Endothelial cell of umbilical vein (primary cell): ENCODE results near the gene JPH2. TPM values are rescaled to one million over a fixed set of nuclear protein-coding genes. Genes with fewer than 3 reads are reported as not detected.

Experiments
- BruUV-seq: library from RNA; stranded (reverse); fragments of 400-500 nt; replicated peaks from 2 replicates; lab custom pipeline; 2021; lab: Mats Ljungman, UMichigan
- CTCF ChIA-PET: fragments of 300-600, 350-600 bp; sonication (Branson Sonifier 250); formaldehyde crosslinking; loops from one replicate; lab custom pipeline; 2021; ENCODE audit warnings: antibody characterized with exemption, inconsistent platforms; lab: Charles Lee
- POLR2A ChIA-PET: fragments of 300-600, 350-600 bp; sonication (Branson Sonifier 250); formaldehyde crosslinking; loops from one replicate; lab custom pipeline; 2021; ENCODE audit warnings: antibody characterized with exemption, inconsistent platforms; lab: Charles Lee
- DNase-seq: peaks from one replicate; pipeline ENCODE4 v3.0.0-alpha.2; 2011; ENCODE audit warnings: low read depth, low spot score
- FAIRE-seq: peaks from 2 replicates; lab custom pipeline; 2011; peaks lifted over from hg19 to GRCh38; lab: Jason Lieb, UNC
- H2AFZ ChIP-seq: 2 replicates; pipeline ENCODE4 v1.6.0; 2012; ENCODE audit warnings: low read depth, low read length, control low read depth, inconsistent platforms
- H3K27ac ChIP-seq: 2 replicates; pipeline ENCODE4 v1.5.1; 2011; ENCODE audit warnings: low read depth, mild to moderate bottlenecking, control low read depth, low read length, moderate library complexity; ENCODE audit not compliant: insufficient read depth
- H3K27me3 ChIP-seq, 2 experiments: 2 replicates each; pipeline versions ENCODE4 v1.6.0 to v1.6.1; 2011; ENCODE audit warnings: low read length in 2 of 2, mixed read lengths in 1 of 2; ENCODE audit not compliant: control insufficient read depth in 2 of 2, insufficient read depth in 2 of 2
- H3K36me3 ChIP-seq, 2 experiments: 2 replicates in 1 of 2; 3 replicates in 1 of 2; pipeline ENCODE4 v1.5.1; 2011; ENCODE audit warnings: low read length in 2 of 2, mild to moderate bottlenecking in 1 of 2, moderate library complexity in 1 of 2; ENCODE audit not compliant: control insufficient read depth in 2 of 2, insufficient read depth in 2 of 2; ENCODE audit errors: extremely low read depth in 1 of 2
- H3K4me1 ChIP-seq: 3 replicates; pipeline ENCODE4 v1.5.1; 2011; ENCODE audit warnings: mild to moderate bottlenecking, low read length; ENCODE audit not compliant: control insufficient read depth, insufficient read depth; ENCODE audit errors: extremely low read depth
- H3K4me2 ChIP-seq: 2 replicates; pipeline ENCODE4 v1.6.1; 2011; ENCODE audit warnings: low read length, control low read depth, mixed read lengths; ENCODE audit not compliant: insufficient read depth
- H3K4me3 ChIP-seq, 3 experiments: fragments of 200-600 bp in 1 of 3; sonication (generic), shearing (Covaris generic) in 1 of 3; replicated peaks in 1 of 3; 2 replicates each; pipeline ENCODE4 v1.5.1; 2011 to 2016; ENCODE audit warnings: control low read depth in 3 of 3, low read length in 3 of 3, mild to moderate bottlenecking in 2 of 3, inconsistent platforms in 1 of 3, low read depth in 1 of 3, moderate library complexity in 1 of 3; ENCODE audit not compliant: insufficient read depth in 1 of 3
- H3K79me2 ChIP-seq: 2 replicates; pipeline ENCODE4 v1.6.0; 2012; ENCODE audit warnings: low read length, inconsistent platforms; ENCODE audit not compliant: control insufficient read depth, insufficient read depth
- H3K9ac ChIP-seq: replicated peaks from 2 replicates; pipeline ENCODE3; 2011; ENCODE audit warnings: low read length, control low read depth; ENCODE audit not compliant: insufficient read depth; ENCODE audit errors: extremely low read depth
- H3K9me1 ChIP-seq: replicated peaks from 3 replicates; pipeline ENCODE4 v1.6.0; 2011; ENCODE audit warnings: mild to moderate bottlenecking, low read length; ENCODE audit not compliant: control insufficient read depth, insufficient read depth; ENCODE audit errors: extremely low read depth
- H3K9me3 ChIP-seq: replicated peaks from 2 replicates; pipeline ENCODE4 v1.5.1; 2012; ENCODE audit warnings: low read length, inconsistent platforms; ENCODE audit not compliant: control insufficient read depth, insufficient read depth
- H4K20me1 ChIP-seq: replicated peaks from 2 replicates; pipeline ENCODE3; 2011; ENCODE audit warnings: mild to moderate bottlenecking, low read length; ENCODE audit not compliant: control insufficient read depth, insufficient read depth; ENCODE audit errors: extremely low read depth
- EZH2 ChIP-seq: IDR thresholded peaks from 2 replicates; pipeline ENCODE4 v1.6.1; 2012; ENCODE audit warnings: borderline replicate concordance, low read depth, mild to moderate bottlenecking, moderate library complexity, low read length, inconsistent platforms; ENCODE audit not compliant: severe bottlenecking
- FOS ChIP-seq: IDR thresholded peaks from 2 replicates; pipeline ENCODE4 v1.6.1; 2011; ENCODE audit warnings: mild to moderate bottlenecking, low read length, moderate library complexity, borderline replicate concordance; ENCODE audit not compliant: insufficient read depth
- JUN ChIP-seq: IDR thresholded peaks from 2 replicates; pipeline ENCODE4 v1.6.1; 2011; ENCODE audit warnings: borderline replicate concordance, low read depth; ENCODE audit not compliant: insufficient read length, insufficient read depth
- MYC ChIP-seq: IDR thresholded peaks from one replicate; pipeline ENCODE4 v1.6.1; 2011; ENCODE audit warnings: mild to moderate bottlenecking, low read depth, low read length
- dilution Hi-C: fragments of 300-500 bp; cut with MboI; formaldehyde crosslinking; loops from one replicate; pipeline ENCODE4 v1.15.0; 2019; ENCODE audit warnings: low sequenced_read_pairs; ENCODE audit not compliant: extremely low pct_ligation_motif_present
- intact Hi-C: fragments of 100-400 bp; cut with micrococcal nuclease; formaldehyde crosslinking; loops from one replicate; pipeline ENCODE4 v1.10.0; 2022
- polyA plus RNA-seq, 4 experiments: library from polyadenylated mRNA; depleted of rRNA in 3 of 4; stranded (reverse) in 3 of 4; unstranded in 1 of 4; fragments of >200 nt; gene quantifications; 2 replicates each; pipeline versions ENCODE4 v1.2.1 to v1.2.3, GENCODE V29; 2011 to 2012; ENCODE audit warnings: missing spikeins in 1 of 4
- total RNA-seq: library from RNA; stranded (reverse); gene quantifications from 2 replicates; pipeline ENCODE4 v1.2.3, GENCODE V29; 2021

Gene JPH2
- total and polyA plus RNA-seq, 2 donors (not counting 3 experiments of a cell fraction or from before 2014, with no cell fraction given): not detected

DNA sequence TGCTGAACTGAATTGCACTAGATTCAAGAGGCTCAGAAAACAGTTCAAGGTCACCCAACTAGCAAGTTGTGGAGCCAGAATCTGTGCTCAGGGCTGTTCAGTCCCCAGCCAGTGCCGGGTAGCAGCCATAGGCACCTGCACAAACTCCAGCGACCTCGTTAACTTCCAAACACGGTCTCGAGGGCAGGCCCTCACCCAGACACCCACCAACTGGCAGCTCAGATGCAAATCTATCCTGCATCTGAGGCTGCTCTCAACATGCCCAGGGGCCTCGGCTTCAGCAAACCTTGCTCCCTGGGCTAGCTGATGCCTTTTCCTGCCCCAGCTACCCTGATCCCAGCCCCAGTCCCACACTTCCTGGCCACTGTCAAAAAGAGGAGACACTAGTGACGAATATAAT, 3.7 kb downstream of the JPH2 start:
- no peaks in the 10 kb centered on the region for H3K79me2 ChIP-seq
- no peak for FAIRE-seq
- no peak overlapping the region for H3K4me2 ChIP-seq

DNA sequence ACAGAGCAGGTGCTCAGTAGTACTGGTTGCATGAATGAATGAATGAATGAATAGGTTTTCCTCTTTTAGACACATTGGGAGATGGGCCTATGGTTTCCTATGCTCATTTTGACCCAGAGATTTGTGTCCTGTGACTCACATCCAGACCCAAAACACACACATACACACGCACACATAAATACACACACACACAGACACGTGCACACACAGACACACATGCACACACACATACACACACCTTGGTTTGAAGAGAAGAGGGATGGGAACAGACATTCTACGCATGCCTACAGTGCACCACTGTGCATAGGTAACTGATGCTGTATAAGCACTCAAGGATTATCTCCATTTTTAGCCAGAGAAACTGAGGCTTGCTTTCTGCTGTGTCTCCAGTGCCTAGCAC, 4.1 kb downstream of the JPH2 start:
- H3K9me1 ChIP-seq: no peaks in the 10 kb centered on the region
- no peak overlapping the region for H2AFZ ChIP-seq
- H3K36me3 ChIP-seq: no peaks in the 10 kb centered on the region
- intact Hi-C loops (no loop called here), dilution Hi-C loops (no loop called here)
- BruUV-seq: no TSS peak
- CTCF ChIA-PET: no interaction called here
- no peaks in the 10 kb centered on the region for H4K20me1 ChIP-seq
- POLR2A ChIA-PET: no interaction called here
- no peak overlapping the region for H3K27ac ChIP-seq
- H3K4me3 ChIP-seq: no peak overlapping the region
- peaks cover 10 to 36% of the 10 kb centered on the region in 2 experiments for H3K27me3 ChIP-seq
- H3K79me2 ChIP-seq: no peaks in the 10 kb centered on the region
- TF ChIP-seq MYC (no peak), FOS (no peak), JUN (no peak)
- H3K4me2 ChIP-seq: no peak overlapping the region
- H3K9me3 ChIP-seq: no peaks in the 10 kb centered on the region
- peaks cover 3% of the 10 kb centered on the region for H3K4me1 ChIP-seq
- DNase-seq (no peak), FAIRE-seq (no peak)
- H3K9ac ChIP-seq: no peak overlapping the region

More for the DNA sequence above, 3.7 kb downstream of the JPH2 start:
- POLR2A ChIA-PET: no interaction called here
- H4K20me1 ChIP-seq: no peaks in the 10 kb centered on the region
- no peaks in the 10 kb centered on the region for H3K36me3 ChIP-seq
- no peak overlapping the region for H3K4me3 ChIP-seq
- no TSS peak for BruUV-seq
- H3K4me1 ChIP-seq: peaks cover 3% of the 10 kb centered on the region
- no peak for DNase-seq
- CTCF ChIA-PET: interaction anchor here (3.4 kb wide), 1 partner anchor 66 kb away, joined by 21 read pairs; no protein-coding TSS in a partner anchor
- no peak overlapping the region for H2AFZ ChIP-seq
- H3K27ac ChIP-seq: no peak overlapping the region
- H3K9ac ChIP-seq: no peak overlapping the region
- no peak for TF ChIP-seq EZH2
- intact Hi-C loops: no loop called here
- no peaks in the 10 kb centered on the region for H3K9me3 ChIP-seq
- H3K27me3 ChIP-seq: peaks cover 12 to 35% of the 10 kb centered on the region in 2 experiments
- dilution Hi-C loops: no loop called here
- H3K9me1 ChIP-seq: no peaks in the 10 kb centered on the region
